GM18519 (cell line): ENCODE results near the gene GLT1D1.
A peak's percentile ranks its signal among the peaks of the same experiment; 100 is the strongest.

Experiments
- ATAC-seq: cut with Tn5 transposase; IDR thresholded peaks from one replicate; pipeline ENCODE4 v1.9.1; 2021; ENCODE audit warnings: mild to moderate bottlenecking, moderate library complexity; ENCODE audit not compliant: unreplicated experiment, low FRiP score

Gene GLT1D1

GRCh38 chr12:128956755-128957154 is 103.5 kb downstream of the GLT1D1 start:
- ATAC-seq, result no peak

- ATAC-seq, result no peak
These were observed 106.6 kb downstream of the GLT1D1 start for GRCh38 chr12:128959901-128960300.

- no peak for ATAC-seq
These were observed 108.1 kb downstream of the GLT1D1 start for GRCh38 chr12:128961308-128961902.

GRCh38 chr12:128961957-128962356 is 108.7 kb downstream of the GLT1D1 start:
- ATAC-seq, result no peak

- no peak for ATAC-seq
These were observed 113.0 kb downstream of the GLT1D1 start for GRCh38 chr12:128966203-128966810.

GRCh38 chr12:128968668-128969067 is 115.4 kb downstream of the GLT1D1 start:
- no peak for ATAC-seq

GRCh38 chr12:128969480-128970055 is 116.3 kb downstream of the GLT1D1 start:
- peak; percentile 91 for ATAC-seq

- ATAC-seq, result no peak
These were observed 116.8 kb downstream of the GLT1D1 start for GRCh38 chr12:128970110-128970509.

GRCh38 chr12:128970941-128971340 is 117.7 kb downstream of the GLT1D1 start:
- no peak for ATAC-seq

- no peak for ATAC-seq
These were observed 118.5 kb downstream of the GLT1D1 start for GRCh38 chr12:128971802-128972201.

GRCh38 chr12:128973883-128974681 is 120.8 kb downstream of the GLT1D1 start:
- ATAC-seq, result no peak

GRCh38 chr12:128974881-128975280 is 121.6 kb downstream of the GLT1D1 start:
- no peak for ATAC-seq

- no peak for ATAC-seq
These were observed 123.0 kb downstream of the GLT1D1 start for GRCh38 chr12:128976120-128976738.

- no peak for ATAC-seq
These were observed 124.2 kb downstream of the GLT1D1 start for GRCh38 chr12:128977441-128977840.

GRCh38 chr12:128978067-128978466 is 124.8 kb downstream of the GLT1D1 start:
- no peak for ATAC-seq

GRCh38 chr12:128980623-128981022 is 127.3 kb downstream of the GLT1D1 start:
- ATAC-seq, result no peak

- no peak for ATAC-seq
These were observed 128.8 kb downstream of the GLT1D1 start for GRCh38 chr12:128981971-128982533.

GRCh38 chr12:128982933-128983332 is 129.7 kb downstream of the GLT1D1 start:
- no peak for ATAC-seq

GRCh38 chr12:128983371-128983770 is 130.1 kb downstream of the GLT1D1 start:
- no peak for ATAC-seq

- no peak for ATAC-seq
These were observed 133.7 kb downstream of the GLT1D1 start for GRCh38 chr12:128986957-128987356.

GRCh38 chr12:128989287-128989686 is 136.0 kb downstream of the GLT1D1 start:
- ATAC-seq, result no peak
